GM21528 (cell line): ENCODE measurements around the gene SIX5.

Experiments used
- ATAC-seq: cut with Tn5 transposase; IDR thresholded peaks from one replicate; pipeline ENCODE4 v1.9.1; 2021; ENCODE audit warnings: mild to moderate bottlenecking, moderate library complexity; ENCODE audit not compliant: unreplicated experiment, low FRiP score

Gene SIX5

DNA sequence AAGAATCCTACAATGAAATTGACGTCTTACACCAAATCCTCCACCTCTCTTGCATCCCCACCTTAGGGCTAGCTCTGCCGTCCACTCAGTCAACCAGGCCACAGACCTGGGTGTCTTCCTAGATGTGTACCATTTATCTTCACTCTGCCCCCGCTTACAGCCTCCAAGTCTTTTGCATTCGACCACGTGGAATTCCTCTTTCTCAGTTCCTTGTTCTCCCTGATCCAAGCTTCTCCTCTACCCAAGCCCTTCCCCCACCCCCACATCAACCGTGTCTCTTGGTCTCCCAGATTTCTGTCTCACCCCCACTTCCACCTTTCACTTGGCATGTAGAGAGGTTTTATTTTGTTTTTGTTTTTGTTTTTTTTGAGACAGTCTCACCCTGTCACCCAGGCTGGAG lies 24.8 kb upstream of the SIX5 start:
- no peak for ATAC-seq

GRCh38 chr19:45793178-45793564 lies 24.1 kb upstream of the SIX5 start:
- no peak for ATAC-seq

DNA sequence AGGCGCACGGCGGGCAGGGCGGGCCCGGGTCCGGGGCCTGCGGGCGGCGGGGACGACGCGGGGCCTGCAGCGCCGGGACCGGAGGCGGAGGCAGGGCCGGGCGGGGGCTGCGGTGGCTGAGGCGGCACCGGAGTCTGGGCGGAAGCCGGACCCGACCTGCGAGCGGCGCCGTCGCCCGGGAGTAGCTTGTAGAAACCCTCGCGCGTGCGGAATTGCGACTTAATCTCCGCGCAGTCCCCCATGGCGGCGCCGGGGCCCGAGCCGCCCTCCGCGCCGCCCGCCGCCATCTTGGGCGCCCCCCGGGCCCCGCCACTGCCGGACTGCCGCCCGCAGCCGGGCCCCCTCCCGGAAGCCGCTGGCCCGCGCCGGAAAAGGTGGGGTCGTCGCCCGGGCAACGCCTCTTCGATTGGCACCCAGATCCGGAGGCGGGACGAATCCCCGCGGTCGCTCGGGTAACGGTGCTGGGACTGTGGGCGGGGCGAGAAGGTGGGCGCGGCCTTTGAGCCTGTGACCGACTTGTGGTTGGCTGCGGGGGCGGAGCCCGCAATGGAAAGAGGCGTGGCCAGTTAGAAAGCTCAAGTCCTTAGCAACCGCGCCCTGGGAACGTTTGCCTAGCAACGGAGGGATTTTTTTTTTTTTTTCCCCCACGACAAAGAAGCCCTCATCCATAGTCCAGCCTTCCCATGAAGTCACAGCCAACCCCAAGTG lies 23.6 kb upstream of the SIX5 start, which contains the start of gene DMWD:
DMWD (minus strand) TSS at position 376 of the 708 bp plus-strand sequence; CDS start at position 287, 89 bp downstream.
- peak; percentile 82 for ATAC-seq

DNA sequence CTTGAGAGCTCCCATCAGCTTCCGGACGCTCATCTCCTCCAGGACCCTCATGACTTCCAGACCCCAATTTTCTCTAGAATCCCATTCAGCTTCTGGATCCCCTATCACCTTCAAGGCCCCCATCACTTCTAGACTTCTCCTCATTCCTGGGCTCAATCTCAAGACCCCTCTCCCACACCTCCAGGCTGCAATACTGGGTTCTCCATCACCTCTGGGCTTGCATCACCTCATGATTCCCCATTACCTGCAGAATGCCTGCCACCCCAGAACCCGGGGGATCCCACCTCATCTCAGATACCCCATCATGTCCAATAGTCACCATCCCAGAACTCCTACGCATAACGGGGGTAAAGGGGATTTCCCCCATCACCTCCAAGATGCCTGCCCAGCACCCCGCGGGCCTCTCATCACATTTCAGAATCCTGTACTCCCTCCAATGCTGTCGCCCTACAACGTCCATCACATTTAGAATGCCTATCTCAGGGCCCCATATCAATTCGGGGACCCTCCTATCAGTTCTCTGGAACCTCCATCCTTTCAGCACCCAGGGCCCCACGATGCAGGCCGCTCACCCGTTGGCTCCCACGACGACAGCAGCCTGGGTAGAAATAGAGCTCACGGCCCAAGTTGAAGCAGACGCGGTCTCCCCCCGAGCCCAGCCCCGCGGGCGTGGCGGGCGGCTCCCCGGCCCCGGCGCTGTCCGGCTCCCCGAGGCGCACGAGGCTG lies 22.9 kb upstream of the SIX5 start:
- peak; percentile 31 for ATAC-seq

GRCh38 chr19:45790942-45791341 lies 21.9 kb upstream of the SIX5 start:
- ATAC-seq, result no peak

DNA sequence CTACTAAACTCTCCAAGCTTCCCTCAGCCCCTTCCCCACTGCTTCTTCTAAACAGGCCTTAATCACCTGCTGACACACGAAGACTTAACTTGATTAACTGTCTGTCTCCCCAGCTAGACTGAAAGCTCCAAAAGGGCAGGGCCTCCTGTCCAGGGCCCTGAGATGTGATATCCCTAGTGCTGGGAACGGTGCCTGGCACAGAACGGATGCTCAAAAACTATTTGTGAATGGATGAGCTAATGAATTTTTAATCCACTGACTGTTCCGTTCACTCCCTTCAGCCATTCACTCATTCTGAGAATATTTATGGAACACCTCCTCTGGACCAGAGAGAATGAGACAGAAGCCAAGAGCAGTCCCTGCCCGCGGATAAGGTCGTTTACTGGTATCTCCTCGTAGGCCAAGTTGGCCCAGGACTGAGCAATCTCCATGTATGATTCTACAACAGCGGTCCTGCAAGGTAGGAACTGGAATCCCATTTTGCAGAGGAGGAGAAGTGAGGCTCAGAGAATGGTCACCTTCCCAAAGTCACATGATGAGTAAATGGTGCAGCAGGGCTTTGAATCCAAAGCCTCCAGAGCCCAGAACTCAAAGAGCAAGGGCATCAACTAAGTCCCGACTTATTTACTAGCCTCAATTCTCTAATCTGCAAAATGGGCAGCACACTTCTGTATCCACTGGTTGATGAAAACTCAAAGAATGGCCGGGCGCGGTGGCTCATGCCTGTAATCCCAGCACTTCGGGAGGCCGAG lies 20.2 kb upstream of the SIX5 start:
- ATAC-seq, result no peak

GRCh38 chr19:45786533-45786894 lies 17.5 kb upstream of the SIX5 start:
- no peak for ATAC-seq

- ATAC-seq, result no peak
These were observed 16.9 kb upstream of the SIX5 start for GRCh38 chr19:45785781-45786532.

DNA sequence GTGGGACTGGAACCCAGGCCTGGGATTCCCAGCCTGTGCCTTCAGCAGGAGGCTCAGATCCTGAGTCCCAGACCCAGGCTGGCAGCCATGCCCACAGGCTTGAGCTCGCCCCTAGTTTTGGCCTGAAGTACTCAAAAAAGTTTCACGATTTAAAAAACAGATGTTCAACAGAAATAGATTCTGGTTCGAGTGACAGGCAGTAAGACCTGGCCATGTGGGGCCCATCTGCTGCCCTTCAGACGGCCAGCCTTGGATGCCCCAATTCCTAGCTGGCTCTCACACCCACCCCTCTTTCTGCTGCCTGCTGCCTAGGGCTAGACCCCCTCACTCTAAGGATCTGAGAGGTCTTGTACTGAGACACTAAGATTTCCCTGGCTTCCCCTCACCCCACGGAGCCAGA lies 16.0 kb upstream of the SIX5 start:
- ATAC-seq, result no peak

- ATAC-seq, result no peak
These were observed 15.0 kb upstream of the SIX5 start for GRCh38 chr19:45784096-45784495.

DNA sequence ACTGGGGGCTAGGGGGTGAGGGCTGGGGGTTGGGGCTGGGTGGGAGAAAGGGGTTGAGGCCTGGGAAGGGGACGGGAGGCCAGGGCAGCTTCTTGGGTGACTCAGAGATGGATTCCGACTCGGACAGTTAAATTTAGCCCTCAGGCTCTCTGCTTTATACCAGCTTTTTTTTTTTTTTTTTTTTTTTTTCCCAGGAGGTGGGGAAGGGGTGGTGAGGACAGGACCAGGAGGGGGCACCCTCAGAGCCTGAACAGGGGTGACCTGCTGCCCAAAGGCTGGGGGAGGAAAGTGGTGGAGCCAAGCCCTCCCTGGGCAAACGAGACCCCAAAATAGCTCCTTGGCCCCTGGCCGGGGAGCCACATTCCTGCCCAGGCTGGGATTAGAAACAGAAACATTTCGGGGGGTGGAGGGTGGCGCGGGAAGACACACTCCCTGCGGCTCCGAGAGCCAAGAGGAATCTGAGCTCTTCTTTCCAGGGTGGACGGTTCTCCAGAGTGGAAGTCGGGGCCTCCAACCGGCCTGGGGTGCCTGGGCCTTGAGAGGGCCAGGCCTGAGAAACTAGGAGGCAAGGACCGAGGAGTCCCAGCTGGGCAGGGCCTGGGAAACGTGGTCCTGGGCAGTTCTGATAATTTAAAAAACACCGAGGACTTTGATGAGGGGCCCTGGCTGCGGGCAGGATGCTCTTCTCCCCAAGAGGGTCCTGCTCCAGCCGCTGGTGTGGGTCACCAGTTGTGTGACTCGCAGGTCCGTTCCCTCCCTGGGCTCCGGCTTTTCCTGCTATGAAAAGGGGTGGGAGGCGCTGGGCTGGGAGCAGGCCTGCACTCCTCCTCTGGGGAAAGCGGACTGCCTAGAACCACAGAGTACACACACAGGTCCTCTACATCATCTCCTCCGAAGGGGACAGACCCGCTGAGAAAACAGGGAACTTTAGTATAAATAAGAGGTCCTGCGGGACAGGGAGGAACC lies 14.1 kb upstream of the SIX5 start:
- ATAC-seq, result no peak

- ATAC-seq, result no peak
These were observed 13.2 kb upstream of the SIX5 start, which contains the start of gene DMPK for GRCh38 chr19:45782162-45782691. TSS of gene DMPK (minus strand) at chr19:45782490. CDS start at chr19:45782352, 138 bp downstream.

- ATAC-seq, result no peak
These were observed 12.4 kb upstream of the SIX5 start for GRCh38 chr19:45781214-45782161.

DNA sequence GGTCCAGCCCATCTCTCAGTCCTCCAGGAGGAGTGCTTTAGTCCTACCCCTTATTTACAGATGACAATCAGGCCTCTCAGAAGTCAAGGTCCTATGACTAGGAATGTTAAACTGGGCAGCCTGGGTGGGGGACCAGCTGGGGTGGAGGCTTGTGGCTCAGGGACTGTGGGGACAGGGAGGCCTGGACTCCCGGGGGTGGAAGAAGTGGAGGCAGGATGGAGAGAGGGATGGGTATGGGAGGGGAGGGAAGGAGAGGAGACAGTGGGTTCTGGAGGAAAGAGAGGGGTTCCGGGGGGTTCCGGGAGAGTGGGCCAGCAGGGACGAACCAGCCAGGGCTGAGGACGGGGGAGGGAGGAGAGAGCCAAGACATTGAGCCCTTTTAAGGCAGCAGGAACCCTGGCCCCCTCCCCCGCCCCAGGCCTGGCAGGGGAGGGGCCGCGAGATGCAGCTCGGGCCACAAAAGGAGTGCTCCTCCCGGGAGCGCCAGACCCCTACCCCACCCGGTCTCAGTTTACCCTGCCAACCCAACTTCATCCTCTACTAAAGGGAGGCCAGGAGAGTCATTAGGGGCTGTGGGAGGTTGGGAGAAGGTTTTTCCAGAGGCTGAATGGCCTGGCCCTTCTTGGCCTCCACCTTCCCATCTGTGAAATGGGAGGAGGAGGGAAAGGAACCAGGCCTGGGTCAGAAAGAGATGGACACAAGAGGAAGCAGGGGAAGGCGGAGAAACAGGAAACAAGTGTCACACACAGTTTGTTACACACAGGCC lies 11.6 kb upstream of the SIX5 start:
- no peak for ATAC-seq

DNA sequence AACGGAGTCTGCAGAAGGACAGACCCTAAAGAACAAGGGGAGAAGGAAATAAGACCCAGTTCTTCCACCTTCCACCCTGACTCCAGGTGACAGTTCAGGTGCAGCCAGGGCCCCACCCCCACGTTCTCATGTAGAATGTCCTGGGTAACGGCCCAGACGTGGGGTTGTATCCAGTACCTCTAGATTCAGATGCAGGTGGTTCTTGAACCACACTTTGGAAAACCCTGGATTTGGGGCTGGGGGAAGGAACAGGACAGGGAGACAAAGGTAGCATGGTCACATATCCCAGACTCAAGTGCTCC lies 11.0 kb upstream of the SIX5 start:
- no peak for ATAC-seq

GRCh38 chr19:45779231-45780145 lies 10.4 kb upstream of the SIX5 start:
- peak; percentile 78 for ATAC-seq
